GM18907 (cell line): ENCODE results near the gene LRRC41.
A peak's percentile ranks its signal among the peaks of the same experiment; 100 is the strongest.

ENCODE experiments used
- ATAC-seq: cut with Tn5 transposase; IDR thresholded peaks from one replicate; pipeline ENCODE4 v1.9.1; 2021; ENCODE audit warnings: mild to moderate bottlenecking, moderate library complexity; ENCODE audit not compliant: unreplicated experiment

LRRC41 gene

GRCh38 chr1:46288485-46289133 is 14.8 kb downstream of the LRRC41 start:
- ATAC-seq = no peak

GRCh38 chr1:46285730-46286477 is 17.5 kb downstream of the LRRC41 start:
- ATAC-seq = no peak

GRCh38 chr1:46284597-46285564 is 18.5 kb downstream of the LRRC41 start:
- no peak for ATAC-seq

- ATAC-seq = no peak
Measured at GRCh38 chr1:46284058-46284457, 19.4 kb downstream of the LRRC41 start.

- no peak for ATAC-seq
Measured at GRCh38 chr1:46281021-46281420, 22.4 kb downstream of the LRRC41 start.

- ATAC-seq = no peak
Measured at GRCh38 chr1:46280092-46280491, 23.3 kb downstream of the LRRC41 start.

GRCh38 chr1:46278807-46279206 is 24.6 kb downstream of the LRRC41 start:
- ATAC-seq = no peak

GRCh38 chr1:46277658-46278373 is 25.6 kb downstream of the LRRC41 start:
- ATAC-seq = no peak

- no peak for ATAC-seq
Measured at GRCh38 chr1:46275030-46275337, 28.4 kb downstream of the LRRC41 start.

- ATAC-seq = no peak
Measured at GRCh38 chr1:46274225-46275029, 29.0 kb downstream of the LRRC41 start.

GRCh38 chr1:46268578-46268977 is 34.8 kb downstream of the LRRC41 start:
- no peak for ATAC-seq

GRCh38 chr1:46263146-46263545 is 40.3 kb downstream of the LRRC41 start:
- ATAC-seq = no peak

- no peak for ATAC-seq
Measured at GRCh38 chr1:46262508-46262907, 40.9 kb downstream of the LRRC41 start.

GRCh38 chr1:46256523-46256922 is 46.9 kb downstream of the LRRC41 start:
- no peak for ATAC-seq

- no peak for ATAC-seq
Measured at GRCh38 chr1:46254668-46255067, 48.7 kb downstream of the LRRC41 start.

GRCh38 chr1:46248122-46248920 is 55.1 kb downstream of the LRRC41 start:
- no peak for ATAC-seq

GRCh38 chr1:46247436-46248121 is 55.8 kb downstream of the LRRC41 start, which contains the start of gene RAD54L:
Gene RAD54L, plus strand, starts transcription at chr1:46247763. Its CDS starts 643 bp downstream, at chr1:46248406.
- ATAC-seq = peak; percentile 93
